Hepatocyte (in vitro differentiated cells): ENCODE data around the gene TTYH2. TPM values are rescaled to one million over a fixed set of nuclear protein-coding genes. Genes with fewer than 3 reads are reported as not detected.

ENCODE experiments used
- DNase-seq: peaks from one replicate; pipeline ENCODE4 v3.0.0-alpha.2; 2016; ENCODE audit warnings: low spot score
- H2AFZ ChIP-seq: fragments of 200-600 bp; sonication (generic); 2 replicates; pipeline ENCODE4 v1.6.0; 2016; ENCODE audit warnings: antibody characterized with exemption, mild to moderate bottlenecking
- H3K27ac ChIP-seq: fragments of 200-600 bp; sonication (generic); 2 replicates; pipeline ENCODE4 v1.5.1; 2016; ENCODE audit warnings: mild to moderate bottlenecking
- H3K27me3 ChIP-seq: fragments of 200-600 bp; sonication (generic); 2 replicates; pipeline ENCODE4 v1.6.1; 2016
- H3K36me3 ChIP-seq: fragments of 200-600 bp; sonication (generic); replicated peaks from 2 replicates; pipeline ENCODE4 v1.5.1; 2016; ENCODE audit warnings: low read depth; ENCODE audit not compliant: insufficient read depth
- H3K4me1 ChIP-seq: fragments of 200-600 bp; sonication (generic); 2 replicates; pipeline ENCODE4 v1.5.1; 2016; ENCODE audit warnings: mild to moderate bottlenecking, moderate library complexity; ENCODE audit not compliant: insufficient read depth
- H3K4me2 ChIP-seq: fragments of 200-600 bp; sonication (generic); 2 replicates; pipeline ENCODE4 v1.6.0; 2016
- H3K4me3 ChIP-seq: fragments of 200-600 bp; sonication (generic); 2 replicates; pipeline ENCODE4 v1.5.1; 2016; ENCODE audit warnings: mild to moderate bottlenecking
- H3K79me2 ChIP-seq: fragments of 200-600 bp; sonication (generic); 2 replicates; pipeline ENCODE4 v1.6.0; 2017; ENCODE audit warnings: mild to moderate bottlenecking
- H3K9me2 ChIP-seq: fragments of 200-600 bp; sonication (generic); replicated peaks from 2 replicates; pipeline ENCODE4 v1.6.0; 2017; ENCODE audit warnings: mild to moderate bottlenecking; ENCODE audit not compliant: insufficient read depth
- H3K9me3 ChIP-seq: fragments of 200-600 bp; sonication (generic); 2 replicates; pipeline ENCODE4 v1.5.1; 2016; ENCODE audit warnings: low read depth, mild to moderate bottlenecking
- H4K20me1 ChIP-seq: fragments of 200-600 bp; sonication (generic); 2 replicates; pipeline ENCODE4 v1.6.0; 2016; ENCODE audit warnings: mild to moderate bottlenecking; ENCODE audit not compliant: insufficient read depth, poor library complexity, severe bottlenecking
- EZH2 ChIP-seq: fragments of 200-600 bp; sonication (generic); IDR thresholded peaks from 2 replicates; pipeline ENCODE4 v1.6.1; 2016; ENCODE audit warnings: antibody characterized with exemption, mild to moderate bottlenecking, borderline replicate concordance
- EZH2phosphoT487 ChIP-seq: fragments of 200-600 bp; sonication (generic); IDR thresholded peaks from one replicate; pipeline ENCODE4 v1.6.1; 2018; ENCODE audit warnings: antibody characterized with exemption, mild to moderate bottlenecking, low read depth, moderate library complexity; ENCODE audit not compliant: unreplicated experiment, severe bottlenecking
- WGBS: methylation state at CpG from one replicate; pipeline ENCODE4 v1.1.6; 2016; ENCODE audit warnings: low lambda C conversion rate; ENCODE audit errors: missing lambda C conversion rate; 5-methylcytosine and 5-hydroxymethylcytosine counted together
- polyA plus RNA-seq: library from polyadenylated mRNA; unstranded; fragments of >200 nt; fragmentation: Nextera tagmentation; extraction: Ambion mirVana; gene quantifications from 2 replicates; pipeline ENCODE4 v1.2.1, GENCODE V29; 2016
- total RNA-seq: library from RNA; depleted of rRNA; stranded (reverse); fragments of >200 nt; gene quantifications from 2 replicates; pipeline ENCODE4 v1.2.3, GENCODE V29; 2014
- TF ChIP-seq, protein P1 (sequence below): fragments of 200-600 bp; sonication (generic); IDR thresholded peaks from 2 replicates; pipeline ENCODE4 v1.5.1; 2016; ENCODE audit warnings: antibody characterized with exemption, mild to moderate bottlenecking; ENCODE audit not compliant: poor library complexity

Gene TTYH2
- total and polyA plus RNA-seq, 2 experiments from 2014 or later, result 7.4 to 7.8 TPM

DNA sequence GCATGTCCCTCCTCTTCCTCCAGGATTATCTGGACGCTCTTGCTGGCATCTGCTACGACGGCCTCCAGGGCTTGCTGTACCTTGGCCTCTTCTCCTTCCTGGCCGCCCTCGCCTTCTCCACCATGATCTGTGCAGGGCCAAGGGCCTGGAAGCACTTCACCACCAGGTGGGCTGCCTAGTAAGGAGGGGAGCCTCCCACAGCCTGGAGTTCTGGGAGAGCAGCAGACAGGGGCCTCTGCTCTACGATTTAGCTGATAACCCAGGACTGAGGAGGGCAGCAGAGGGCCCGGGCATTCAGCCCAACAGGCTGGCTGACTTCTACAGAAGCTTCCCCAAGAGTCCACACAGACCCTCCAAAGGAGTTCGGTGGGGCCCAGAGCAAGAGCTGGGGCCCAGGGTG is 38.8 kb downstream of the TTYH2 start:
- no peak for DNase-seq
- Histone ChIP-seq H2AFZ (no peak overlapping the region), H3K9me2 (no peaks in the 10 kb centered on the region), H3K27ac (no peak overlapping the region), H3K79me2 (no peaks in the 10 kb centered on the region), H3K27me3 (no peaks in the 10 kb centered on the region), H3K4me2 (no peak overlapping the region), H3K4me1 (no peaks in the 10 kb centered on the region), H3K9me3 (no peaks in the 10 kb centered on the region), H4K20me1 (no peaks in the 10 kb centered on the region), H3K36me3 (no peaks in the 10 kb centered on the region), H3K4me3 (no peak overlapping the region)
- TF ChIP-seq, protein P1, sequence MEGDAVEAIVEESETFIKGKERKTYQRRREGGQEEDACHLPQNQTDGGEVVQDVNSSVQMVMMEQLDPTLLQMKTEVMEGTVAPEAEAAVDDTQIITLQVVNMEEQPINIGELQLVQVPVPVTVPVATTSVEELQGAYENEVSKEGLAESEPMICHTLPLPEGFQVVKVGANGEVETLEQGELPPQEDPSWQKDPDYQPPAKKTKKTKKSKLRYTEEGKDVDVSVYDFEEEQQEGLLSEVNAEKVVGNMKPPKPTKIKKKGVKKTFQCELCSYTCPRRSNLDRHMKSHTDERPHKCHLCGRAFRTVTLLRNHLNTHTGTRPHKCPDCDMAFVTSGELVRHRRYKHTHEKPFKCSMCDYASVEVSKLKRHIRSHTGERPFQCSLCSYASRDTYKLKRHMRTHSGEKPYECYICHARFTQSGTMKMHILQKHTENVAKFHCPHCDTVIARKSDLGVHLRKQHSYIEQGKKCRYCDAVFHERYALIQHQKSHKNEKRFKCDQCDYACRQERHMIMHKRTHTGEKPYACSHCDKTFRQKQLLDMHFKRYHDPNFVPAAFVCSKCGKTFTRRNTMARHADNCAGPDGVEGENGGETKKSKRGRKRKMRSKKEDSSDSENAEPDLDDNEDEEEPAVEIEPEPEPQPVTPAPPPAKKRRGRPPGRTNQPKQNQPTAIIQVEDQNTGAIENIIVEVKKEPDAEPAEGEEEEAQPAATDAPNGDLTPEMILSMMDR, result no peak
- no peak for TF ChIP-seq EZH2phosphoT487
- TF ChIP-seq EZH2, result no peak
- WGBS, result 82% methylated on average over 8 of the region's 8 CpGs

- Histone ChIP-seq H3K4me3 (no peak overlapping the region), H2AFZ (no peak overlapping the region), H3K4me2 (no peak overlapping the region), H3K4me1 (no peaks in the 10 kb centered on the region), H4K20me1 (no peaks in the 10 kb centered on the region), H3K79me2 (no peaks in the 10 kb centered on the region), H3K9me3 (no peaks in the 10 kb centered on the region), H3K36me3 (no peaks in the 10 kb centered on the region), H3K27me3 (no peaks in the 10 kb centered on the region), H3K27ac (no peak overlapping the region), H3K9me2 (no peaks in the 10 kb centered on the region)
- TF ChIP-seq EZH2 (no peak), EZH2phosphoT487 (no peak)
- TF ChIP-seq, protein P1, result no peak
- 91% methylated on average over 13 of the region's 13 CpGs for WGBS
- DNase-seq, result no peak
Observed at GRCh38 chr17:74253036-74253435, 39.7 kb downstream of the TTYH2 start.

- no peak overlapping the region for H3K27ac ChIP-seq
- H3K4me1 ChIP-seq, result no peaks in the 10 kb centered on the region
- H3K27me3 ChIP-seq, result peaks cover 18% of the 10 kb centered on the region
- H3K4me2 ChIP-seq, result no peak overlapping the region
- H3K9me2 ChIP-seq, result no peaks in the 10 kb centered on the region
- WGBS, result 90% methylated on average over 10 of the region's 10 CpGs
- no peaks in the 10 kb centered on the region for H3K9me3 ChIP-seq
- no peaks in the 10 kb centered on the region for H3K79me2 ChIP-seq
- no peaks in the 10 kb centered on the region for H3K36me3 ChIP-seq
- no peak overlapping the region for H3K4me3 ChIP-seq
- H2AFZ ChIP-seq, result no peak overlapping the region
- H4K20me1 ChIP-seq, result no peaks in the 10 kb centered on the region
- TF ChIP-seq EZH2 (no peak), EZH2phosphoT487 (no peak)
- TF ChIP-seq, protein P1, result no peak
- DNase-seq, result no peak
Observed at GRCh38 chr17:74257311-74257710, 43.9 kb downstream of the TTYH2 start.
